ENCODE measurements around the gene SLC12A7. TPM values are rescaled to one million over a fixed set of nuclear protein-coding genes. Genes with fewer than 3 reads are reported as not detected.

Gene SLC12A7
- total RNA-seq, 1 donor from 2014 or later = 4.9 TPM

DNA sequence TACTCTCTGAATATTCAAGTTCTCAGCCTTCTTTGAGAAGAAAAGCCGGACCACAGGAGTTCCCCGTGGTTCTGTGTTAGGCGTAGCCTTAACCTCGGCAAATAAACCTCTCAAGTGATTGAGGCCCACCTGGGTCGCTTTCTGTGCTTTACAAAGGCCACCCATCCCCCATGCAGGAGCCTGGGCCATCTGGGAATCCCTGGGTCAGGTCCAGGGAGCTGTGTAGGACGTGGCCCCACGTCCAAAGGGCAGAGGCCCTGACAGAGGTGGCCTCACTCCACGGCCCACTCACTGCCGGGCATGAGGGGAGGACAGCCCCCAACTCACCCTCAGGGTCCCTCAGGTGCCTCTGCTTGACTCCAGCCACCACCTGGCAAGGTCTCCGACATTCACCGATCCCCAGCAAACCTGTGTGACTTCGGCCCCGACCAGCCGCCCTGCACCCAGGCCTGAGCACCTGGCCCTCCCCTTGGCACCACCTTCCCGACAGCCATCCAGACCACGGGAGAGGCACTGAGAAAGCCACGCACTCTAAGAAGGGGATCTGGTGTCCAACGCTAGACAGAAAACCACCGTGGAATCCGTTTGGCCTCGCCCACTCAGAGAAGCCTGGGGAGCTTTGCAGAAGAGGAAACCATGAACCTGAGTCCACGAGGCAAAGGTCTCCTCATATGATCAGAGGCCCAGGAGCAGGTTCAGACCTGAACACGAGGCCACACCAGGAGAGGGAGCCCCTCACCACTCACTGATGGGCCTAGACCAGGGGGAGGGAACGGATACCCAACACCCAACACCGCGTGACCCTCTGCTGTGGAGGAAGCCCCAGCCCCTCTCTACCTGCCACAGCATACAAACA, 4.5 kb downstream of the SLC12A7 start:
- H3K36me3 Mint-ChIP-seq (ENCODE audit: low read depth) = no peaks in the 10 kb centered on the region
- peaks cover 3% of the 10 kb centered on the region for H3K27me3 Mint-ChIP-seq (ENCODE audit: low read depth)
- no peak for DNase-seq (ENCODE audit: low spot score)
- H3K27ac Mint-ChIP-seq (ENCODE audit: unreplicated experiment) = no peak overlapping the region
- H3K9me3 Mint-ChIP-seq (ENCODE audit: low read depth) = no peaks in the 10 kb centered on the region
- TF ChIP-seq, protein P1, sequence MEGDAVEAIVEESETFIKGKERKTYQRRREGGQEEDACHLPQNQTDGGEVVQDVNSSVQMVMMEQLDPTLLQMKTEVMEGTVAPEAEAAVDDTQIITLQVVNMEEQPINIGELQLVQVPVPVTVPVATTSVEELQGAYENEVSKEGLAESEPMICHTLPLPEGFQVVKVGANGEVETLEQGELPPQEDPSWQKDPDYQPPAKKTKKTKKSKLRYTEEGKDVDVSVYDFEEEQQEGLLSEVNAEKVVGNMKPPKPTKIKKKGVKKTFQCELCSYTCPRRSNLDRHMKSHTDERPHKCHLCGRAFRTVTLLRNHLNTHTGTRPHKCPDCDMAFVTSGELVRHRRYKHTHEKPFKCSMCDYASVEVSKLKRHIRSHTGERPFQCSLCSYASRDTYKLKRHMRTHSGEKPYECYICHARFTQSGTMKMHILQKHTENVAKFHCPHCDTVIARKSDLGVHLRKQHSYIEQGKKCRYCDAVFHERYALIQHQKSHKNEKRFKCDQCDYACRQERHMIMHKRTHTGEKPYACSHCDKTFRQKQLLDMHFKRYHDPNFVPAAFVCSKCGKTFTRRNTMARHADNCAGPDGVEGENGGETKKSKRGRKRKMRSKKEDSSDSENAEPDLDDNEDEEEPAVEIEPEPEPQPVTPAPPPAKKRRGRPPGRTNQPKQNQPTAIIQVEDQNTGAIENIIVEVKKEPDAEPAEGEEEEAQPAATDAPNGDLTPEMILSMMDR (IDR thresholded peaks at IDR 0.05) = no peak
- H3K4me1 Mint-ChIP-seq (ENCODE audit: low read depth) = peaks cover 4% of the 10 kb centered on the region
- no peak overlapping the region for H3K4me3 Mint-ChIP-seq (ENCODE audit: unreplicated experiment)

DNA sequence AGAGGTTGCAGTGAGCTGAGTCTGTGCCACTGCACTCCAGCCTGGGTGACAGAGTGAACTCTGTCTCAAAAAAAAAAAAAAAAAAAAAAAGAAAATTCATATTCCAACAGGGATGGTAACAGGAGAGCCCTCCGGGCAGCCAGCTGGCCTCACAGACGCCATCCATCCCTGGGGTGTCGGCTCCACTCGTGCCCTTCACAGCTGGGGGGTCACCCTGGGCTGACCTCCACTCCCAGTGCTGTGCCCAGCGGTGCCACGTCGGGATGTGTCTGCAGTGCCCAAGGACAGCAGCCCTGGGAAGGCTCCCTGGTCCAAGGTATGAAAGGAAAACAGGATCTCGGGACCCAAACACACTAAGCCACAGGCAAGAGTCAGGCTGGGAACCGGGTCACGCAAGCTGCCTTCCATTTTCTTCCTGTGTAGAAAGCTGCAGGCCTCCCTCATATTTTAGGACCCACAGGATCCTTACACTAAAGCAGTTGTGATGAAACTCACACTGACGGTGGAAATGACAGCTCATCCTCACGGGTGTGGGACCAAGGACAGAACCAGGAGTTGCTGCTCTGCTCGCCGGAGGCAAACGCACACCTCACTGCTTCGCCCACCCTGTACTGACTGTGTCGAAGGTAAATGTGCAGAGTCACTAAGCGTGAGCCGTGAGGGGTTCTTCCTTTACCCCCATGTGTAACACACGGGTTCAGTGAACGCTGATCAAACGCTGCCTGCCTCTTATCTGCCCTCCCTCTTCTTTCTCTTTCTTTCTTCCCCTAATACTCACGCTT, 5.3 kb downstream of the SLC12A7 start:
- H3K9me3 Mint-ChIP-seq (ENCODE audit: low read depth) = no peaks in the 10 kb centered on the region
- no peak overlapping the region for H3K27ac Mint-ChIP-seq (ENCODE audit: unreplicated experiment)
- H3K4me1 Mint-ChIP-seq (ENCODE audit: low read depth) = peaks cover 8% of the 10 kb centered on the region
- H3K36me3 Mint-ChIP-seq (ENCODE audit: low read depth) = no peaks in the 10 kb centered on the region
- no peak for DNase-seq (ENCODE audit: low spot score)
- no peak overlapping the region for H3K4me3 Mint-ChIP-seq (ENCODE audit: unreplicated experiment)
- H3K27me3 Mint-ChIP-seq (ENCODE audit: low read depth) = peaks cover 5% of the 10 kb centered on the region
- TF ChIP-seq, protein P1 (IDR thresholded peaks at IDR 0.05) = no peak

DNA sequence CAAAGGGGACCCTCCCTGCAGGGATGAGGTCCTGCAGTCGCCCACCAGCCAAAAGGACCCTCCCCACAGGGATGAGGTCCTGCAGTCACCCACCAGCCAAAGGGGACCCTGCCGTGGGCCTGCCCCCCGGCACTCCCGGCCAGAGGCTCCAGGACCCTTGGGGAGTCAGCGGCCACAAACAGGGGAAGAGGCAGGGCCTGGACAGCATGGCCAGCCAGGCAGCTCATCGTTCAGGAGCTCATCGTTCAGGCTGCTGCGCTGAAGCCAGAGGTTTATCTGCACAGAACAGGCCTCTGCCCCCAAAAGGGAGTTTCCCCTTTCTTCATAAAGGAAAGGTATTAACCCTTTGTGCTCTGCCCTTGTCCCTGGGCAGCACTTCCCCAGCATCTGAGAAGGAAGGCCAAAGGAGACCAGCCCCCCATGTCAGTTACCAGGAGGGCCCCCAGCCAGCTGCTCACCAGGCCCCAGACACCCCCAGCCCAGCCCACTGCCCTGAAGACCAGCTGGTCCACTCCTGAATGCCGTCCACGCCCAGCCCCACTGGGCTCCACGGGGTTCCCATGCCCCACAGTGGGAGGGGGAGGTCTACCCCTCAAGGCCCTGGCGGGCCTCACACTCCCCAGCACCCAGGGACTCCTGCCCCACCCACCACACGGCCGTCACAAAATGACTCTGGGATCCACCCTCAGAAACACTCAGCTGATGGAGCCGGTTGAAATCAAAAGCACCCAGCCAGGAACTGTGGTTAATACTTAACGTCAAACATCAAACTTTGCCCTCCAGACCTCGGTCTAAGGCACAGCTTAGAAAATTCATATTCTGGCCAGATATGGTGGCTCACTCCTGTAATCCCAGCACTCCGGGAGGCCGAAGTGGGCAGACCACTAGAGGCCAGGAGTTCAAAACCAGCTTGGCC, 6.3 kb downstream of the SLC12A7 start:
- Mint-ChIP-seq H3K4me3 (ENCODE audit: unreplicated experiment) (no peak overlapping the region), H3K36me3 (ENCODE audit: low read depth) (no peaks in the 10 kb centered on the region), H3K4me1 (ENCODE audit: low read depth) (peaks cover 4% of the 10 kb centered on the region), H3K27ac (ENCODE audit: unreplicated experiment) (no peak overlapping the region), H3K9me3 (ENCODE audit: low read depth) (no peaks in the 10 kb centered on the region), H3K27me3 (ENCODE audit: low read depth) (peaks cover 5% of the 10 kb centered on the region)
- TF ChIP-seq, protein P1 (IDR thresholded peaks at IDR 0.05) = no peak
- no peak for DNase-seq (ENCODE audit: low spot score)

DNA sequence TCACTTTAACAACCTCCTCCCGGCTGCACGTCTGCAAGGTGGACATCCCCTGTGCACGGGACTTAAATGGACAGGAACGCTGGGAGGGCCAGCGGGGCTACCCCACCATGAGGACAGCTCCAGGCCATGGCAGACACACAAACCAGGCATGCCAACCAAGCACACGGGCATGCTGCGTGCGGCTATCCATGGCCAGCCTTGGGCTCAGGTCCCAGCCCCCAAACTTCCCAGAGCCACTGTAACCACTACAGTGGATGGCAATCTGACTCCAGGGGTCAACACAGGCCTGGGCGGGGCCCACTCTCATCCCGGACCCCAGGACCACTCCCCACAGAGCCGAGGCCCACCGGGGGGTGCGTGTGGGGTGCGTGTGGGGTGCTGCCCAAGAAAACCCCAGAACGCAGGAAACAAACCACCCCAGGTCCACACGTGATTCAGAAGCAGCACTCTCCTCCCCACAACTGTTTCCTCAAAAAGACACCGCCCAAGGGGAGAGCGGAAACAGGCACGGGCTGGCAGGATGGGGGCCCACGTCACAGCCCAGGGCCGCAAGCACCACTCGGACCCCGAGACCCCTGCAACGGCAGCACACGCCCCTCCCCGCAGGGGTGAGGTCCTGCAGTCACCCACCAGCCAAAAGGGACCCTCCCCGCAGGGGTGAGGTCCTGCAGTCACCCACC, 7.4 kb downstream of the SLC12A7 start:
- Mint-ChIP-seq H3K27ac (ENCODE audit: unreplicated experiment) (no peak overlapping the region), H3K36me3 (ENCODE audit: low read depth) (no peaks in the 10 kb centered on the region), H3K9me3 (ENCODE audit: low read depth) (no peaks in the 10 kb centered on the region), H3K27me3 (ENCODE audit: low read depth) (peaks cover 4% of the 10 kb centered on the region), H3K4me1 (ENCODE audit: low read depth) (peaks cover 4% of the 10 kb centered on the region), H3K4me3 (ENCODE audit: unreplicated experiment) (no peak overlapping the region)
- TF ChIP-seq, protein P1 (IDR thresholded peaks at IDR 0.05) = no peak
- DNase-seq (ENCODE audit: low spot score) = no peak

All from chondrocyte (in vitro differentiated cells).